PC-9 (cell line): ENCODE measurements around the gene OR1L6. TPM values are rescaled to one million over a fixed set of nuclear protein-coding genes. Genes with fewer than 3 reads are reported as not detected.

Experiments used
- BruUV-seq: library from RNA; stranded (reverse); fragments of 400-500 nt; replicated peaks from 2 replicates; lab custom pipeline; 2021; lab: Mats Ljungman, UMichigan
- CTCF ChIA-PET: fragments of 300-600 bp; sonication (Branson Sonifier 250); formaldehyde crosslinking; loops from one replicate; lab custom pipeline; 2022; ENCODE audit warnings: antibody characterized with exemption; lab: Charles Lee
- POLR2A ChIA-PET: fragments of 300-600 bp; sonication (Branson Sonifier 250); formaldehyde crosslinking; loops from one replicate; lab custom pipeline; 2022; ENCODE audit warnings: antibody characterized with exemption; ENCODE audit not compliant: unreplicated experiment; lab: Charles Lee
- DNase-seq, 2 experiments: peaks; one replicate each; pipeline versions ENCODE4 v3.0.0 to v3.0.0-alpha.2; 2015 to 2022; ENCODE audit warnings: mixed read lengths in 1 of 2
- H2AFZ ChIP-seq: fragments of 200-600 bp; sonication (generic); 2 replicates; pipeline ENCODE4 v1.8.1; 2017; ENCODE audit warnings: antibody characterized with exemption
- H3F3A ChIP-seq: fragments of 200-600 bp; sonication (generic); 2 replicates; pipeline ENCODE4 v1.8.1; 2017; ENCODE audit warnings: antibody characterized with exemption, mild to moderate bottlenecking, low read depth; ENCODE audit not compliant: insufficient read depth
- H3K27ac ChIP-seq: fragments of 200-600 bp; sonication (generic); 2 replicates; pipeline ENCODE4 v1.6.1; 2016; ENCODE audit warnings: mixed run types
- H3K27me3 ChIP-seq: fragments of 200-600 bp; sonication (generic); 2 replicates; pipeline ENCODE4 v1.6.1; 2016; ENCODE audit warnings: low read depth, mixed run types; ENCODE audit not compliant: insufficient read depth
- H3K36me3 ChIP-seq: fragments of 200-600 bp; sonication (generic); 2 replicates; pipeline ENCODE4 v1.6.1; 2016; ENCODE audit warnings: low read depth, mixed run types
- H3K4me1 ChIP-seq: fragments of 200-600 bp; sonication (generic); replicated peaks from 2 replicates; pipeline ENCODE4 v1.6.1; 2016; ENCODE audit warnings: mixed run types; ENCODE audit not compliant: insufficient read depth
- H3K4me2 ChIP-seq: fragments of 200-600 bp; sonication (generic); 2 replicates; pipeline ENCODE4 v1.6.1; 2017; ENCODE audit warnings: mixed run types
- H3K4me3 ChIP-seq: fragments of 200-600 bp; sonication (generic); 2 replicates; pipeline ENCODE4 v1.6.1; 2016; ENCODE audit warnings: mixed run types
- H3K79me2 ChIP-seq: fragments of 200-600 bp; sonication (generic); 2 replicates; pipeline ENCODE4 v1.6.1; 2017; ENCODE audit warnings: low read depth, mixed run types
- H3K9me2 ChIP-seq: fragments of 200-600 bp; sonication (generic); 2 replicates; pipeline ENCODE4 v1.8.1; 2017; ENCODE audit warnings: mild to moderate bottlenecking; ENCODE audit not compliant: insufficient read depth
- H3K9me3 ChIP-seq: fragments of 200-600 bp; sonication (generic); 2 replicates; pipeline ENCODE4 v1.8.1; 2016; ENCODE audit warnings: low read depth; ENCODE audit not compliant: insufficient read depth
- H4K20me1 ChIP-seq: fragments of 200-600 bp; sonication (generic); 2 replicates; pipeline ENCODE4 v1.8.1; 2017; ENCODE audit not compliant: insufficient read depth
- CTCF ChIP-seq: fragments of 200-600 bp; sonication (generic); conservative IDR thresholded peaks from 2 replicates; pipeline ENCODE4 v1.6.1; 2017; ENCODE audit warnings: mixed run types, antibody characterized with exemption, mild to moderate bottlenecking, moderate library complexity
- EZH2 ChIP-seq: fragments of 200-600 bp; sonication (generic); IDR thresholded peaks from 2 replicates; pipeline ENCODE4 v1.8.0; 2017; ENCODE audit warnings: antibody characterized with exemption, low read depth
- intact Hi-C: fragments of 100-400 bp; cut with micrococcal nuclease; formaldehyde crosslinking; loops from one replicate; pipeline ENCODE4 v1.10.0; 2022; ENCODE audit not compliant: unreplicated experiment
- total RNA-seq: library from RNA; stranded (reverse); gene quantifications from 2 replicates; pipeline ENCODE4 v1.2.3, GENCODE V29; 2021

The OR1L6 gene
- total RNA-seq, 1 experiment from 2014 or later: not detected

- Histone ChIP-seq H3K27ac (no peak overlapping the region), H3K9me2 (no peaks in the 10 kb centered on the region), H4K20me1 (no peaks in the 10 kb centered on the region), H3K4me2 (no peak overlapping the region), H3K9me3 (no peaks in the 10 kb centered on the region), H3K27me3 (no peaks in the 10 kb centered on the region), H3K4me1 (no peaks in the 10 kb centered on the region), H2AFZ (no peak overlapping the region), H3K79me2 (no peaks in the 10 kb centered on the region), H3K36me3 (no peaks in the 10 kb centered on the region), H3K4me3 (no peak overlapping the region), H3F3A (no peaks in the 10 kb centered on the region)
- DNase-seq: no peak
- BruUV-seq: no TSS peak
- ChIA-PET POLR2A (no interaction called here), CTCF (no interaction called here)
- intact Hi-C loops: no loop called here
- no peak for TF ChIP-seq EZH2
- TF ChIP-seq CTCF: no peak
Observed at GRCh38 chr9:122785269-122785668, 43.2 kb downstream of the OR1L6 start.

- CTCF ChIA-PET: no interaction called here
Observed at GRCh38 chr9:122786338-122786737, 44.2 kb downstream of the OR1L6 start.

GRCh38 chr9:122788831-122789230 lies 46.7 kb downstream of the OR1L6 start, which contains the start of gene OR5C1:
Gene OR5C1 (plus strand): TSS chr9:122788933. CDS start chr9:122788933, 0 bp downstream.
- no peaks in the 10 kb centered on the region for H3K9me2 ChIP-seq
- H3K27ac ChIP-seq: no peak within 1 kb of the TSS
- H3K4me2 ChIP-seq: no peak within 1 kb of the TSS
- no peaks in the 10 kb centered on the region for H3K36me3 ChIP-seq
- intact Hi-C loops: no loop called here
- ChIA-PET CTCF (no interaction called here), POLR2A (no interaction called here)
- H3K27me3 ChIP-seq: peaks cover 11% of the 10 kb centered on the region
- TF ChIP-seq EZH2: no peak
- no peak for TF ChIP-seq CTCF
- DNase-seq: no peak
- no peak within 1 kb of the TSS for H3K4me3 ChIP-seq
- no peaks in the 10 kb centered on the region for H3F3A ChIP-seq
- no peaks in the 10 kb centered on the region for H3K9me3 ChIP-seq
- H3K4me1 ChIP-seq: no peaks in the 10 kb centered on the region
- H3K79me2 ChIP-seq: no peaks in the 10 kb centered on the region
- H4K20me1 ChIP-seq: no peaks in the 10 kb centered on the region
- BruUV-seq: no TSS peak
- H2AFZ ChIP-seq: no peak within 1 kb of the TSS

More at GRCh38 chr9:122786338-122786737, 44.2 kb downstream of the OR1L6 start:
- POLR2A ChIA-PET: interaction anchor here (0.5 kb wide), 1 partner anchor 42 kb away, joined by 6 read pairs; no protein-coding TSS in a partner anchor
- no peak overlapping the region for H3K4me2 ChIP-seq
- H3F3A ChIP-seq: no peaks in the 10 kb centered on the region
- no peaks in the 10 kb centered on the region for H3K4me1 ChIP-seq
- no TSS peak for BruUV-seq
- H3K9me3 ChIP-seq: no peaks in the 10 kb centered on the region
- no peak overlapping the region for H3K27ac ChIP-seq
- TF ChIP-seq EZH2: no peak
- no peak for DNase-seq
- H3K27me3 ChIP-seq: no peaks in the 10 kb centered on the region
- H2AFZ ChIP-seq: no peak overlapping the region
- no peaks in the 10 kb centered on the region for H3K36me3 ChIP-seq
- H3K4me3 ChIP-seq: no peak overlapping the region
- H3K79me2 ChIP-seq: no peaks in the 10 kb centered on the region
- intact Hi-C loops: no loop called here
- H3K9me2 ChIP-seq: no peaks in the 10 kb centered on the region
- H4K20me1 ChIP-seq: no peaks in the 10 kb centered on the region
